HT-29 (cell line): ENCODE data around the gene NDUFA5. TPM values are rescaled to one million over a fixed set of nuclear protein-coding genes. Genes with fewer than 3 reads are reported as not detected.
"Not testable (repeated sequence)": the region's sequence is repeated elsewhere in the genome, so short reads cannot be mapped to it uniquely, and the experiment has no call there.

Source experiments
- DNase-seq: peaks from one replicate; pipeline ENCODE4 v3.0.0-alpha.2; 2015; ENCODE audit warnings: low spot score
- total RNA-seq: library from RNA; depleted of rRNA; stranded (reverse); fragments of >200 nt; shearing (Covaris generic); gene quantifications from 2 replicates; pipeline ENCODE4 v1.2.3, GENCODE V29; 2014

The NDUFA5 gene
- total RNA-seq, 1 experiment from 2014 or later, result 19.2 TPM

DNA sequence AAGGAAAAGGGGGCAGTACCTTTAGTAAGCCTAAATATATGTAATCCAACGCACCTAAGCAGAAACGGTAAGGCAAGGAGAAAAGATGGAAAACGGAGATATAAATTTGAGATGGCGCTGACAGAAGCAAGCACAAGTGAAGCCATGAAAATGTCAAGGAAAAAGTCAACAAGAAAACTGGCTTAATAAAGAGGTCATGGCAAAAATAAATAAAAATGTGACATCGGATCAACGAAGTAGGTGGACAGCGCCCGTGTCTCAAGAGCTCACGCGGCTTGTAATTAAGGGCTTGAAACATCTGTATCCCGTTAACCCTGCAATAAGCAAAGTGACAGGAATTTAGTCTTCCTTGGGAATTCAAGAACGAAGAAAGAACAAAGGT lies 611 bp downstream of the NDUFA5 start:
- DNase-seq, result no peak

DNA sequence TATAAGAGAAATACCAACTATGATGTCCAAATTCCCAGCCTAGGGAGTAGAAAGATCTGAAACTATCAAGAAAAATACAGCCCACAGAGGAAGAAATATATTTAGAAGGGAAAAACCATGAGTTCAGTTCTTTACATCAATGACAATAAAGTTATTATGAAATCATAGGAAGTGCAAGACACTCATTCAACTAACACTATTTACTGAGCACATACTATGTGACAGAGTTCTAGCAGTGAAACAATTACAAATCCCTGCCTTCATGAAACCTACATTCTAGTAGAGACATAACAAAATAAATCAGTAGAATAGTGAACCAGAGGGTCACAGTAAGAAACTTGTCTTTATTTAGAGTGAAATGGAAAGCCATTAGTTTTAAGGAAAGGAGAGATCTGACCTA lies 2.1 kb downstream of the NDUFA5 start:
- DNase-seq, result no peak

DNA sequence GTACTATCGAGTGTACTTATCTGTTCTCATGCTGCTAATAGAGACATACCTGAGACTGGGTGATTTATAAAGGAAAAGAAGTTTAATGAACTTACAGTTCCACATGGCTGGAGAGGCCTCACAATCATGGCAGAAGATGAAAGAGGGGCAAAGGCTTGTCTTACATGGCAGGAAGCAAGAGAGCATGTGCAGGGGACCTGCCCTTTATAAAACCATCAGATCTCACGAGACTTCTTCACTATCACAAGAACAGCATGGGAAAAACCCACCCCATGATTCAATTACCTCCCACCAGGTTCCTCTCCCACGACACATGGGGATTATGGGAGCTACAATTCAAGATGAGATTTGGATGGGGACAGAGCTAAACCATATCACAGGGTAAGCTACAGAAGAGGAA lies 4.5 kb downstream of the NDUFA5 start:
- no peak for DNase-seq

DNA sequence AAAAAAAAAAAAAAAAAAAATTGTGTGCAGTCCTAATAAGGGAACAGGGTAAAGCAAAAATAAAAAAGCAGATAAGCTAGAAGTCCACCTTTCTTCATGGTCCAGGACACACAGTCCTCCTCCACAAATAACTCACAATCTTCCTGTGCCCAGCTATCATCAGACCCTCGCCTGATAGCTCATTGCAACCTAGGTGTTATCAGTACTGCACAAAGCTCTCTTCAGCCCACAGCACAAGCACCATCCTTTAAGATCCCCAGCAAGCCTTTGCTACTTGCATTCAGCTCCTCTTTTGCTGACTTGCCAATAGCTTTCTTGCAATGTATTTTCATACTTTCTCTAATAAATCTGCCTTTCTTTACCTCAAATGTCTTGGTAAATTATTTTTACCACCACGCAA lies 5.0 kb downstream of the NDUFA5 start:
- DNase-seq, result no peak

DNA sequence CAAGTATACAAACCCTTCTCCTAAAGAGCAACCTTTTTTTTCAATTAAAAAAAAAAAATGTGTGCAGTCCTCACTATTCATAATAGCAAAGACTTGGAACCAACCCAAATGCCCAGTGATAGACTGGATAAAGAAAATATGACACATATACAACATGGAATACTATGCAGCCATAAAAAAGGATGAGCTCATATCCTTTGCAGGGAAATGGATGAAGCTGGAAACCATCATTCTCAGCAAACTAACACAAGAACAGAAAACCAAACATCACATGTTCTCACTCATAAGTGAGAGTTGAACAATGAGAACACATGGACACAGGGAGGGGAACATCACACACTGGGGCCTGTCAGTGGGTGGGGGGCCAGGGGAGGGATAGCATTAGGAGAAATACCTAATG lies 5.5 kb downstream of the NDUFA5 start:
- not testable (repeated sequence) for DNase-seq

DNA sequence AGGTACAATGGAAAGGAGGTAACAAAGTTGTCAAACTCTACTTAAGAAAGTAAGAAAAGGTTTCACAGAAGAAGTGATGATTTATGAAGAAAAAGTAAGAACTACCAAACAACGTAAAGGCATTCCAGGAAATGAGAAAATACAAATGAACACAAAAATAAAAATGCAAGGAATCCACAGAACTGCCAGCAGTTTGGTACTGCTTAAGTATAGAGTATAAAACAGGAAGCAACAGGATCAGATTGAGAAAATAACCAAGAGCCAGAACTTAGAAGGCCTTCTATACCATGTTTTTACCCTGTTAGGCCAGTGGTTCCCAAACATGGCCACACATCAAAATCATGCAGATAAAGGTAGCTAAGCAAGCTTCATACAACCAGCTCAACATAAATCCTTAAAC lies 9.2 kb downstream of the NDUFA5 start:
- no peak for DNase-seq

DNA sequence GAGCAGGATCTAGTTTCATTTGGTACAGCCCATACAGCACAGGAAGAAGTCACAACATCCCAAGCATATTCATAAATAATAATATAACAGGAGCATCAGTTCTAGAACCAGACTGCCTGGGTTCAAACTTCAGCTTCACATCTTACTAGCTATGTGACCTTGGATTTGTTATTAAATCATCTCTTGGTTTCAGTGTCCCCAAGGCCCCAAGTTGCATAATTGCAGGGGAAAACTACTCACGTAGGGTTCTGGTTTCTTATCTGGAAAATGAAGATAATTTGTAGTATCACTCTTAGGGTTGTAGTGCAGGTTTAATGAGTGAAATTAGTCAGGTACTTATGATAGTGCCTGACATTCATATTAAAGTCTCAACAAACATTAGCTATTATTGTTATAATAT lies 17.7 kb downstream of the NDUFA5 start:
- DNase-seq, result no peak

DNA sequence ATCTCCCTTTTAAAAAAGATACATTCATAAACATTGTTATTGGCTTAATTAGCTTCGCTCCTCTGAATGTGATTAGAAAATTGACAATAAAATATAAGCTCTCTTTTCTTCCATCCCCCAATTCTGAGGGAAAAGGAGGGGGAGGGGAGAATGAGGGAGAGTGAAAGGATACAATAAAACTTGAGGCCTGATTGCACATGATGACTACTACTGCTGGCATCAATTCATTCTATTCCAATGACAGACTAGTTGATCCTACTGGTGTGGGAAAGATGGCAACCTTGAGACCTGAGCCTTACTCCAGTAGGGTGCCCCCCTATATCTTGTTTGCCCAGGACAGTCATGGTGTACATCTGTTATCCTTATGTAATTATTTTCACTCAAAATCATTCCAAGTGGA lies 18.7 kb downstream of the NDUFA5 start:
- DNase-seq, result no peak

DNA sequence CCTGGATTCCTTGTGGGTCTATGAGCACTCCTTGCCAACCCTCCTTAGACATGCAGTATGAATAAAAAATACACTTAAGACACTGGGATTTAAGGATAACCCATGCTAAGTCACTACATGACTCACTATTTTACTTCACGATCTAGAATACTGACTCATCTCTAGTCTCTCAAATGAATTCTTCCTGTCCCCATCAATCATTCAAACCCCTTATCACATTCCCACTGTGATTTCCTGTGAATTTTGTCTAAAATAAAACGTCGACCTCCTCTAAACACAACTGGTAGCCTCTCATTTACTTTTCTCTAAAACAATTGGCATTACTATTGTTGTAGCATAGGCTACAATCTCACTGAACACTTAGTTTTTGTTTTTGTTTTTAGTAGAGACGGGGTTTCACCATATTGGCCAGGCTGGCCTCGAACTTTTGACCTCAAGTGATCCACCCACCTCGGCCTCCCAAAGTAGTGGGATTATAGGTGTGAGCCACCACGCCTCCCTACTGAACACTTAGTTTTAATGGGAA lies 19.4 kb downstream of the NDUFA5 start:
- DNase-seq, result no peak

DNA sequence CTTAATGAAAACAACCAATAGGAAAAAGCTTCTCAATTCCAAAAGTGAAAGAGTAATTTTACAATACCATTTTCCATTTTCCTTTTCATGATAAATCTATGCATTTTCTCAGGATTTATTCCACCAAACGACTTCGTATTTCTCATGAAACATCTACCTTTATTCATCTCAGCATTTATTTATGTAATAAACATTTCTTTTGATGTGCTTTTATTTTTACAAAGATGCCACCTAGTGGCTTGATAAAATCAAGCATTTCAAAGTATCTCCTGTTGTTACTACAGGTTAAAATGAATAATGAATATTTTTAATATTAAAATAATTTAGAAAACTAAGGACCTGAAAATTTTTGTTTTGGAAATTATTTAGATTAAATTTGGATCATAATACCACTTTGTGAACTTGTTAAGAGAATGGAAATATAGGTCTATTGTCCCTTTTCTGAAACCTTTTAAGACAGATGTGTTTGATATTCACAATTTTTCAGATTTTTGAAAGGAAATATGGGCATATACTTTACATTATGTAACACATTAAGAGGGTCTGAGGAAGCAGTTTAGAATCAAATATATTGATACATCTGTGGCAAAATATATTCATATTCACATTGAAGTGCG lies 20.5 kb downstream of the NDUFA5 start:
- DNase-seq, result peak; percentile 79

DNA sequence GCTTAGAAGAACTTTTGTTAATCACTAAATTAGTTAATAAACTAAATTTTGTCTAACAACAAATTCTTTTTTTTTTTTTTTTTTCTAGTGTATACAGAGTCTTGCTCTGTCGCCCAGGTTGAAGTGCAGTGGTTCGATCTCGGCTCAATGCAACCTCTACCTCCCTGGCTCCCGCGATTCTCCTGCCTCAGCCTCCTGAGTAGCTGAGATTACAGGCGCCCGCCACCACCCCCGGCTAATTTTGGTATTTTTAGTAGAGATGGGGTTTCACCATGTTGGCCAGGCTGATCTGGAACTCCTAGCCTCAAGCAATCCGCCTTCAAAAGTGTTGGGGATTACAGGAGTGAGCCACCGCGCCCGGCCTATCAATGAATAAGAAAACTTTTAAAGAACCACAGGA lies 22.1 kb downstream of the NDUFA5 start:
- no peak for DNase-seq

DNA sequence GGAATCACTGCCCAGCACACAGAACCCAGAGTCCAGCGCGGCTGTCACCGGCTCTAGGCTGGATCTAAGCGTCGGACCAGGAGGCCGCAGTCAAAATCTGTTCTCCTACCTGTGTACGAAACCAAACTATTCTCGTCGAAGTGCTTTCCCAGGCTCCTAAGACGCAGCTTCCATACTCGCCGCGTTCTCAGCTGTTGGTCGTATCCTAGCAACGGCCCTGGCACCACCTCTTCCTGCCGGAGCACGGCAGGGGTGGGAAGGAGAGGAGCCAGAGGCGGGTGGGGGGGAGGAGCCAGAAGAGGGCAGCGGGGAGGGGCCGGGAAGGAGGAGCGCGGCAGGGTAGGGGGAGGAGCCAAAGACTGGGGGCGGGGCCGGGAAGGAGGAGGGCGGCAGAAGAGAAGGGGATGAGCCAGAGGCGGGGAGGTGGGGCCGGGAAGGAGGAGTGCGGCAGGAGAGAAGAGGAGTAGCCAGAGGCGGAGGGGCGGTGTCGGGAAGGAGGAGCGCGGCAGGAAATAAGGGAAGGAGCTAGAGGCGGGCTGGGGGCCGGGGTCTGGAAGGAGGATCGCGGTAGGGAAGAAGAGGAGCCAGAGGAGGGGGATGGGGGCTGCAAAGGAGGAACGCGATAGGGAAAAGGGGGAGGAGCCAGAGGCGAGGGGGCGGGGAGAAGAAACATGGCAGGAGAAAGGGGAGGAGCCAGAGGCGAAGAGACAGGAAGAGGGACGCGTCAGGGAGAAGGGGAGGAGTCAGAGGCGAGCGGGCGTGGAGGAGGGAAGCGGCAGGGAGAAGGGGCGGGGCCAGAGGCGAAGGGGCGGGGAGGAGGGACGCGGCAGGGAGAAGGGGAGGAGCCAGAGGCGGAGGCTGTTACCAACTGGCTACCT lies 23.0 kb downstream of the NDUFA5 start, which contains the start of gene IQUB:
Gene IQUB, minus strand, starts transcription at position 213 of the 878 bp plus-strand sequence. CDS start 22,255 bp downstream, outside the sequence.
- DNase-seq, result peak; percentile 99

DNA sequence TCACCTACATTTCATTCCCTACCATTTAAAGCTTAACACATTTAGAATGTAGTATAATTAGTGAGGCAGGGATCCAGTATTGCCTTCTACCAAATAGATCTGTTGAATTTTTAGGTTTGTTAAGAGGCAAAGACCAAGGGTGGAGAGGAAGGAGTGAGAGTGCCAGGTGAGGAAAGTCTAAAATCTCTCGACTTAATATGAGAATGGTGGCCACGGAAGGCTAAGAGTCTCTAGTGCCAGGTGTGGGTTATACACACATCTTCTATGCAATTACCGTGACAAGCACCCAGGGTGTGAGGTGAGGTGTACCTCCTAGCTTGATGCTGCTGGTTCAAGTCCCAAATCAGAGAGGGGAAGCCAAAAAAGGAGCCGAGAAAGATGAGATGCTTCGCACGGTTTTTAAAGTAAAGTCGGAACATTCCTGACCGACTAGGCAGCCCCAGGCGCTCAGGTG lies 23.7 kb downstream of the NDUFA5 start:
- no peak for DNase-seq

DNA sequence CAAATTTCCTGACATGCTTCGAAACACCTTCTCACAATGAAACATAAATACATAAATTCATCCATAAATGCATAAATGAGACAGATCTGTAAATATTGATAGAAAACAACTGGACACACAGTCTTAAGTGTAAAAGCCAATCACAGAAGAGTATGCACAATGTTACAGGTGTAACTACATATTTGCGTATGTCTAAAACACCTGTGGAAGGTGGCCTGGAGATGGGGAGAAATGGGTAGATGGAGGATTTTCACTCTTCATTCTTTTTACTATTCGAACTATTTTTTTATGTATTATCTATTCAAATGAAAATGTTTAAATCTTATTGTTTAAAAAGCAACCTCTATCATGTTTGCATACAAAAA lies 24.1 kb downstream of the NDUFA5 start:
- no peak for DNase-seq

DNA sequence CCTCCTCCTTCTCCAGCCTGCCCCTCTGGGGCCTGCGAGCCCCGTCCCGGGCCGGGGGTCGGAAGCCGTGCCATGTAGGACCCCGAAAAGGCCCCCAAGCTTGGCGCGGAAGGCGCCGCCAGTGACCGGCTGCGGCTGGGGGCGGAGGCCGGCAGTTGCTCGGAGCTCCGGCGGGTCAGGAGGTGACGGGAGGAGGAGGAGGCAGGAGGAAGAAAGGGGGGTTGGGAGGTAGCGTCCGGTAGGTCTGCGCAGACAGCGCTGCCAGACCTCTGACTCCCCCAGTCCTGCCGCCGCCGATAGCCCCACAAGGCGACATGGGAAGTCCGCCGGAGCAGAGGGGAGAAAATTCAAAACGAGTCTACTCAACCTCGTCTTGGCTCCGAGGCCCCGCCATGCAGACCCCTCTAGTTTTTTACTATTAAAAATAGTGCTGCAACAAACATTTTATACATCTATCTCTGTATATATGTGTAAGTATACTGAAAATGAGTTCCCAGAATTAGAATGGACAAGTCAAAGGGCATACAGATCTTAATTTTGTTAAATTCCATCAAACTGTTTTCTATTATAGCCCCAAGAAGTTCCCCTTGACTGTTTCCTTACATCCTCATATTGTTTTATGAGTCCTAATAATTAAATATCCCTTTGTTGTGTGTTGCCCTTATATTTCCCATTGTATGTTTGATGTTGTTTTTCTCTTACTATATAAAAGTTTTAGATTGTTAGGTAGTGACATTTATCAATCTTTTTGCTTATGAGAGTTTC lies 24.6 kb downstream of the NDUFA5 start:
- DNase-seq, result not testable (repeated sequence)

DNA sequence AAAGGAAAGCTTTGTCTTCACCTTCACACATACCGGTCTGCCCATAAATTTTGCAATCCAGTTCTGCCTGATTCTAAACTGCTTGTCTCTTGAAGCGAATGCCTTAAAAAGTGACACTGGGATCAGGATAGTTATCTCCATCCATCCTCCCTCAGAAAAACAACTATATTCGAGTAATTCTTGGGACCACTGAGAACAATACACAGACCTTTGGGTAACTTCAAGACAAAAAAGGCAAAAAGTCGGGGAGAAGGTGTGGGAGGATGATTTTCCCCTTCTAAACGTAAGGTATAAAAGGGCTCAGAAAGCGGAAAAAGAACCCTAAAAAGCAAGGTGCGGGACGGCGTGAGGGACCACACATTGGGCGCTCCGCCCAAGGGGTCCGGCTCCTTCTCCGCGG lies 25.3 kb downstream of the NDUFA5 start:
- DNase-seq, result not testable (repeated sequence)

DNA sequence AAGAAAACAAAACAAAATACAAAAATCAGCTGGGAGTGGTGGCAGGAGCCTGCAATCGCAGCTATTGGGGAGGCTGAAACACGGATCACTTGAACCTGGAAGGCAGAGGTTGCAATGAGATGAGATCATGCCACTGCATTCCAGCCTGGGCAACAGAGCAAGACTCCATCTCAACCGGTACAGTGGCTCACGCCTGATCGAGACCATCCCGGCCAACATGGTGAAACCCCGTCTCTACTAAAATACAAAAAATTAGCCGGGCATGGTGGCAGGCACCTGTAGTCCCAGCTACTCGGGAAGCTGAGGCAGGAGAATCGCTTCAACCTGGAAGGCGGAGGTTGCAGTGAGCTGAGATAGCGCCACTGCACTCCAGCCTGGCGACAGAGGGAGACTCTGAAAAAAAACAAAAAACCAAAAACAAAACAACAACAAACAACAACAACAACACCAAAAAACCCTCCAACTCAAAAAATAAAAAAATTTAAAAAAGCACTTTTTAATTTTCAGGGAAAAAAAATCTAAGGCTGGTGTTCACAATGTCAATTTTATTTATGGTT lies 27.5 kb downstream of the NDUFA5 start:
- DNase-seq, result not testable (repeated sequence)

DNA sequence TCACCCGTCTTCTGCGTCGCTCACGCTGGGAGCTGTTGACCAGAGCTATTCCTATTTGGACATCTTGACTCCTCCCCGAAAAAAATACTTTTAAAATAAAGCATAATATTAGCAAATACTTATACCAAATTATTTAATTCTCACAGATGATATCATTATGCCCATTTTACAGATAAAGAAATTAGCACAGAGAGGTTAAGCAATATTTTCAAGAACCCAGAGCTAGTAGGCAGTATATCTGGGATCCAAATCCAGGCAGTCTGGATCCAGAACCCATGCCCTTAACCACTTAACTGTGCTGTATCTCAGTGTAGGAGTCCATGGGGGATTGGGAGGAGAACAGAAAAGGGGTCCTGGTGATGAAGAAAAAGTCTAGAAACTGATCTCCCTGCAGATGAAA lies 29.4 kb downstream of the NDUFA5 start:
- peak; percentile 17 for DNase-seq

DNA sequence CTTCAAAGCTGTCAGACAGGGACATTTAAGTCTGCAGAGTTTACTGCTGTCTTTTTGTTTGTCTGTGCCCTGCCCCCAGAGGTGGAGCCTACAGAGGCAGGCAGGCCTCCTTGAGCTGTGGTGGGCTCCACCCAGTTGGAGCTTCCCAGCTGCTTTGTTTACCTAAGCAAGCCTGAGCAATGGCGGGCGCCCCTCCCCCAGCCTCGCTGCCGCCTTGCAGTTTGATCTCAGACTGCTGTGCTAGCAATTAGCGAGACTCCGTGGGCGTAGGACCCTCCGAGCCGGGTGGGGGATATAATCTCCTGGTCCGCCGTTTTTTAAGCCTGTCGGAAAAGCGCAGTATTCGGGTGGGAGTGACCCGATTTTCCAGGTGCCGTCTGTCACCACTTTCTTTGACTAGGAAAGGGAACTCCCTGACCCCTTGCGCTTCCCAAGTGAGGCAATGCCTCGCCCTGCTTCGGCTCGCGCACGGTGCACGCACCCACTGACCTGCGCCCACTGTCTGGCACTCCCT lies 29.8 kb downstream of the NDUFA5 start:
- not testable (repeated sequence) for DNase-seq

DNA sequence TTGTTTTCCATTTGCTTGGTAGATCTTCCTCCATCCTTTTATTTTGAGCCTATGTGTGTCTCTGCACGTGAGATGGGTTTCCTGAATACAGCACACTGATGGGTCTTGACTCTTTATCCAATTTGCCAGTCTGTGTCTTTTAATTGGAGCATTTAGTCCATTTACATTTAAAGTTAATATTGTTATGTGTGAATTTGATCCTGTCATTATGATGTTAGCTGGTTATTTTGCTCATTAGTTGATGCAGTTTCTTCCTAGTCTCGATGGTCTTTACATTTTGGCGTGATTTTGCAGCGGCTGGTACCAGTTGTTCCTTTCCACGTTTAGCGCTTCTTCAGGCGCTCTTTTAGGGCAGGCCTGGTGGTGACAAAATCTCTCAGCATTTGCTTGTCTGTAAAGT lies 31.1 kb downstream of the NDUFA5 start:
- DNase-seq, result not testable (repeated sequence)

DNA sequence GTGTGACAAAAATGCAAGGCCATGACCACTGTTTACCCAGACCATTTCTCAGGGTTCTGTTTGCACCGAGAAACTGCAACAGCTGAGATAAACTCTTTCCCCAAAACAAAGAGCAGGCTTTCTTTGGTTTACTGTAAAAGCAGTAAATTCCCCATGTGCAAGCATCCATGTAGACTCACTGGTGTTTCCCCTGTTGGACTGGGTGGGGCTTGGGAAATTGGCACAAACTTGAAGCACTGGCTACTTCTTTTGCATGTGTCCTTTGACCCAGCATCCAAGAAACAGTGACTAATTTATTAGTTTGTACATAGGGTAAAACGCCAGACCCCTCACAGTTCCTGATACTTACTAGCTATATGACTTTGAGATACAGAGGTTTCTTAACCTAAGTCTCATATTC lies 35.6 kb downstream of the NDUFA5 start:
- no peak for DNase-seq
